HepG2 (cell line): ENCODE measurements around the gene ISCU. TPM values are rescaled to one million over a fixed set of nuclear protein-coding genes. Genes with fewer than 3 reads are reported as not detected.

Experiments
- ADNP ChIP-seq: sonication (generic); formaldehyde crosslinking; IDR thresholded peaks from 2 replicates; pipeline ENCODE4 v1.4.0; 2020; ENCODE audit warnings: missing genetic modification reagents
- KDM5A ChIP-seq: fragments of 200-600 bp; sonication (generic); IDR thresholded peaks from 2 replicates; pipeline ENCODE4 v1.7.0; 2018; ENCODE audit warnings: antibody characterized with exemption, mild to moderate bottlenecking, low read length, borderline replicate concordance
- ZFY ChIP-seq: sonication (generic); formaldehyde crosslinking; IDR thresholded peaks from 2 replicates; pipeline ENCODE4 v1.4.0; 2020; ENCODE audit warnings: missing genetic modification reagents
- ZNF235 ChIP-seq: sonication (generic); formaldehyde crosslinking; IDR thresholded peaks from 2 replicates; pipeline ENCODE4 v1.8.1; 2023; ENCODE audit warnings: mild to moderate bottlenecking, missing genetic modification reagents, borderline replicate concordance
- ZNF773 ChIP-seq: sonication (generic); formaldehyde crosslinking; IDR thresholded peaks from 2 replicates; pipeline ENCODE4 v1.4.0; 2020; ENCODE audit warnings: missing genetic modification reagents, borderline replicate concordance
- polyA plus RNA-seq, 8 experiments: library from polyadenylated mRNA; depleted of rRNA in 3 of 8; stranded (reverse) in 7 of 8; unstranded in 1 of 8; fragments of >200 nt; fragmentation: Illumina TruSeq in 4 of 8; extraction: Trizol in 4 of 8; gene quantifications; 2 replicates each; pipeline versions ENCODE4 v1.2.1 to v1.2.3, GENCODE V29; 2011 to 2016; ENCODE audit warnings: low read depth in 4 of 8, missing spikeins in 1 of 8, mixed read lengths in 1 of 8; ENCODE audit not compliant: insufficient read depth in 1 of 8
- total RNA-seq, 5 experiments: library from RNA; depleted of rRNA; stranded (reverse); fragments of >200 nt; fragmentation: Illumina TruSeq; extraction: Trizol; gene quantifications; 2 replicates each; pipeline ENCODE4 v1.2.3, GENCODE V29; 2016; ENCODE audit warnings: low read depth in 1 of 5
- TF ChIP-seq, protein P1 (sequence below): sonication (generic); formaldehyde crosslinking; IDR thresholded peaks from 2 replicates; pipeline ENCODE4 v1.8.0; 2022; ENCODE audit warnings: missing genetic modification reagents, low read depth, mild to moderate bottlenecking, borderline replicate concordance
- TF ChIP-seq, protein P2 (sequence below): sonication (generic); formaldehyde crosslinking; IDR thresholded peaks from 2 replicates; pipeline ENCODE4 v1.4.0; 2020; ENCODE audit warnings: missing genetic modification reagents, borderline replicate concordance
- TF ChIP-seq, protein P3 (sequence below): sonication (generic); formaldehyde crosslinking; IDR thresholded peaks from 2 replicates; pipeline ENCODE4 v1.4.0; 2020; ENCODE audit warnings: missing genetic modification reagents
- TF ChIP-seq, protein P4 (sequence below): sonication (generic); formaldehyde crosslinking; IDR thresholded peaks from 2 replicates; pipeline ENCODE4 v1.8.0; 2022; ENCODE audit warnings: missing genetic modification reagents, mild to moderate bottlenecking, borderline replicate concordance
- TF ChIP-seq, protein P5 (sequence below): sonication (generic); formaldehyde crosslinking; IDR thresholded peaks from 2 replicates; pipeline ENCODE4 v1.5.1; 2020; ENCODE audit warnings: missing genetic modification reagents, mild to moderate bottlenecking, borderline replicate concordance
- TF ChIP-seq, protein P6 (sequence below): sonication (generic); formaldehyde crosslinking; conservative IDR thresholded peaks from 2 replicates; pipeline ENCODE4 v1.4.0; 2020; ENCODE audit warnings: mild to moderate bottlenecking, missing genetic modification reagents, moderate library complexity
- TF ChIP-seq, protein P7 (sequence below): IDR thresholded peaks from 2 replicates; pipeline ENCODE4 v1.6.1; 2016

The ISCU gene
- total and polyA plus RNA-seq, 2 of the 13 experiments (the other 11 are each of a cell fraction or from before 2014, with no cell fraction given), result 94.4 to 107 TPM

DNA sequence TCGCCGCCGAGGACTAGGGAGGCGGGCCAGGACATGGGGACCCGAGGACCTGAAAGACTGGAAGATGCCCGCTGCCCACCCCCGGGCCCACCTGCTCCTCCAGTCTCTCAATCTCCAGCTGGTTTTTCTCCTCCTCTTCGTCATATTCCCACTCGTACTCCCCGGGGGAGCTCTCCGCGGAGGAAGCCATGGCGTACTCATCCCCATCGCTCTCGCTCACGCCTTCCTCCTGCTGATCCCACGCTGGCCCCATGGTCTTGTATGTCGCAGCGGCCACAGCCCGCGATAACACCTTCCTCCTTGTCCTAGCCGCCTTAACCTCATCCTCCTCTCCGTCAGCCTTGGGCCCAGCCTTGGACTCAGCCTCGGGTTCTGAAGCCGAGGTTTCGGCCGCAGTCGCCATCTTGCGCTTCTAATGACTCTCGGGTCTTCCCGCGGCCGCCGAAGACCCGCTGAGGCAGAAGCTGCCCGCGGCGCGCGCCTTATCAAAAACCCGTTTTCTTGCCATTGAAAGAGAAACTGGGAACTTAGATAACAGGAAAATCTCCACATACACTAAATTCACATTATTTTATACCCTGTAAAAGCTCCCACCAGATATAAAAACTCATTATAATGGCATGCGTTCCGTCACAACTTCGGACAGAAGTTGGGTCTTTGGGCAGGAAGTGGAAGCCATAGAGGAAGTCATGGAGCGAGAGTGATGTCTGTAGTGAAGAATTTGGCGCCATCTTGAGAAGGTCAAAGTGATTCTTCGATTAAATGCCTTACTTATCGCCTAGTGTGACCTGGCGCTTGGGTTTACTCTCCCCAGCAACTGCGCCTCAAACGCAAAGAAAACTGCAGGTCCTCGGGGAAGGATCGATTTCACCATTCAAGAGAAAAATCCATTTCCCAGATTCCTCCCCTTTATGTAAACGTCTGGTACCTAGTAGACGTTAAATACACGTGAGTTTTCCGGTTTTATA lies 1.4 kb upstream of the ISCU start, which contains the start of gene SART3 (continued):
- TF ChIP-seq, protein P1, sequence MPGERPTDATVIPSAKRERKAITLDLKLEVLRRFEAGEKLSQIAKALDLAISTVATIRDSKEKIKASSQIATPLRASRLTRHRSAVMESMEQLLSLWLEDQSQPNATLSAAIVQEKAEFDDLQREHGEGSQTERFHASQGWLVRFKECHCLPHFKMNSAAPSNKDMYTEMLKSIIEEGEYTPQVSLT (CRISPR knock-in tag), result no peak
- TF ChIP-seq ZNF235 (CRISPR knock-in tag), result no peak
- TF ChIP-seq, protein P2, sequence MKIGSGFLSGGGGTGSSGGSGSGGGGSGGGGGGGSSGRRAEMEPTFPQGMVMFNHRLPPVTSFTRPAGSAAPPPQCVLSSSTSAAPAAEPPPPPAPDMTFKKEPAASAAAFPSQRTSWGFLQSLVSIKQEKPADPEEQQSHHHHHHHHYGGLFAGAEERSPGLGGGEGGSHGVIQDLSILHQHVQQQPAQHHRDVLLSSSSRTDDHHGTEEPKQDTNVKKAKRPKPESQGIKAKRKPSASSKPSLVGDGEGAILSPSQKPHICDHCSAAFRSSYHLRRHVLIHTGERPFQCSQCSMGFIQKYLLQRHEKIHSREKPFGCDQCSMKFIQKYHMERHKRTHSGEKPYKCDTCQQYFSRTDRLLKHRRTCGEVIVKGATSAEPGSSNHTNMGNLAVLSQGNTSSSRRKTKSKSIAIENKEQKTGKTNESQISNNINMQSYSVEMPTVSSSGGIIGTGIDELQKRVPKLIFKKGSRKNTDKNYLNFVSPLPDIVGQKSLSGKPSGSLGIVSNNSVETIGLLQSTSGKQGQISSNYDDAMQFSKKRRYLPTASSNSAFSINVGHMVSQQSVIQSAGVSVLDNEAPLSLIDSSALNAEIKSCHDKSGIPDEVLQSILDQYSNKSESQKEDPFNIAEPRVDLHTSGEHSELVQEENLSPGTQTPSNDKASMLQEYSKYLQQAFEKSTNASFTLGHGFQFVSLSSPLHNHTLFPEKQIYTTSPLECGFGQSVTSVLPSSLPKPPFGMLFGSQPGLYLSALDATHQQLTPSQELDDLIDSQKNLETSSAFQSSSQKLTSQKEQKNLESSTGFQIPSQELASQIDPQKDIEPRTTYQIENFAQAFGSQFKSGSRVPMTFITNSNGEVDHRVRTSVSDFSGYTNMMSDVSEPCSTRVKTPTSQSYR, result no peak
- peak; percentile 95 for TF ChIP-seq KDM5A
- TF ChIP-seq, protein P3, sequence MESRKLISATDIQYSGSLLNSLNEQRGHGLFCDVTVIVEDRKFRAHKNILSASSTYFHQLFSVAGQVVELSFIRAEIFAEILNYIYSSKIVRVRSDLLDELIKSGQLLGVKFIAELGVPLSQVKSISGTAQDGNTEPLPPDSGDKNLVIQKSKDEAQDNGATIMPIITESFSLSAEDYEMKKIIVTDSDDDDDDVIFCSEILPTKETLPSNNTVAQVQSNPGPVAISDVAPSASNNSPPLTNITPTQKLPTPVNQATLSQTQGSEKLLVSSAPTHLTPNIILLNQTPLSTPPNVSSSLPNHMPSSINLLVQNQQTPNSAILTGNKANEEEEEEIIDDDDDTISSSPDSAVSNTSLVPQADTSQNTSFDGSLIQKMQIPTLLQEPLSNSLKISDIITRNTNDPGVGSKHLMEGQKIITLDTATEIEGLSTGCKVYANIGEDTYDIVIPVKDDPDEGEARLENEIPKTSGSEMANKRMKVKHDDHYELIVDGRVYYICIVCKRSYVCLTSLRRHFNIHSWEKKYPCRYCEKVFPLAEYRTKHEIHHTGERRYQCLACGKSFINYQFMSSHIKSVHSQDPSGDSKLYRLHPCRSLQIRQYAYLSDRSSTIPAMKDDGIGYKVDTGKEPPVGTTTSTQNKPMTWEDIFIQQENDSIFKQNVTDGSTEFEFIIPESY (CRISPR knock-in tag), result no peak
- TF ChIP-seq, protein P4, sequence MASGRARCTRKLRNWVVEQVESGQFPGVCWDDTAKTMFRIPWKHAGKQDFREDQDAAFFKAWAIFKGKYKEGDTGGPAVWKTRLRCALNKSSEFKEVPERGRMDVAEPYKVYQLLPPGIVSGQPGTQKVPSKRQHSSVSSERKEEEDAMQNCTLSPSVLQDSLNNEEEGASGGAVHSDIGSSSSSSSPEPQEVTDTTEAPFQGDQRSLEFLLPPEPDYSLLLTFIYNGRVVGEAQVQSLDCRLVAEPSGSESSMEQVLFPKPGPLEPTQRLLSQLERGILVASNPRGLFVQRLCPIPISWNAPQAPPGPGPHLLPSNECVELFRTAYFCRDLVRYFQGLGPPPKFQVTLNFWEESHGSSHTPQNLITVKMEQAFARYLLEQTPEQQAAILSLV, result peak; percentile 73; the same call in 1 of the 2 replicates
- TF ChIP-seq ZNF773, result no peak
- TF ChIP-seq ADNP (CRISPR knock-in tag), result no peak
- TF ChIP-seq, protein P5, sequence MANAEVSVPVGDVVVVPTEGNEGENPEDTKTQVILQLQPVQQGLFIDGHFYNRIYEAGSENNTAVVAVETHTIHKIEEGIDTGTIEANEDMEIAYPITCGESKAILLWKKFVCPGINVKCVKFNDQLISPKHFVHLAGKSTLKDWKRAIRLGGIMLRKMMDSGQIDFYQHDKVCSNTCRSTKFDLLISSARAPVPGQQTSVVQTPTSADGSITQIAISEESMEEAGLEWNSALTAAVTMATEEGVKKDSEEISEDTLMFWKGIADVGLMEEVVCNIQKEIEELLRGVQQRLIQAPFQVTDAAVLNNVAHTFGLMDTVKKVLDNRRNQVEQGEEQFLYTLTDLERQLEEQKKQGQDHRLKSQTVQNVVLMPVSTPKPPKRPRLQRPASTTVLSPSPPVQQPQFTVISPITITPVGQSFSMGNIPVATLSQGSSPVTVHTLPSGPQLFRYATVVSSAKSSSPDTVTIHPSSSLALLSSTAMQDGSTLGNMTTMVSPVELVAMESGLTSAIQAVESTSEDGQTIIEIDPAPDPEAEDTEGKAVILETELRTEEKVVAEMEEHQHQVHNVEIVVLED, result peak; percentile 64; the same call in 1 of the 2 replicates
- TF ChIP-seq, protein P6, sequence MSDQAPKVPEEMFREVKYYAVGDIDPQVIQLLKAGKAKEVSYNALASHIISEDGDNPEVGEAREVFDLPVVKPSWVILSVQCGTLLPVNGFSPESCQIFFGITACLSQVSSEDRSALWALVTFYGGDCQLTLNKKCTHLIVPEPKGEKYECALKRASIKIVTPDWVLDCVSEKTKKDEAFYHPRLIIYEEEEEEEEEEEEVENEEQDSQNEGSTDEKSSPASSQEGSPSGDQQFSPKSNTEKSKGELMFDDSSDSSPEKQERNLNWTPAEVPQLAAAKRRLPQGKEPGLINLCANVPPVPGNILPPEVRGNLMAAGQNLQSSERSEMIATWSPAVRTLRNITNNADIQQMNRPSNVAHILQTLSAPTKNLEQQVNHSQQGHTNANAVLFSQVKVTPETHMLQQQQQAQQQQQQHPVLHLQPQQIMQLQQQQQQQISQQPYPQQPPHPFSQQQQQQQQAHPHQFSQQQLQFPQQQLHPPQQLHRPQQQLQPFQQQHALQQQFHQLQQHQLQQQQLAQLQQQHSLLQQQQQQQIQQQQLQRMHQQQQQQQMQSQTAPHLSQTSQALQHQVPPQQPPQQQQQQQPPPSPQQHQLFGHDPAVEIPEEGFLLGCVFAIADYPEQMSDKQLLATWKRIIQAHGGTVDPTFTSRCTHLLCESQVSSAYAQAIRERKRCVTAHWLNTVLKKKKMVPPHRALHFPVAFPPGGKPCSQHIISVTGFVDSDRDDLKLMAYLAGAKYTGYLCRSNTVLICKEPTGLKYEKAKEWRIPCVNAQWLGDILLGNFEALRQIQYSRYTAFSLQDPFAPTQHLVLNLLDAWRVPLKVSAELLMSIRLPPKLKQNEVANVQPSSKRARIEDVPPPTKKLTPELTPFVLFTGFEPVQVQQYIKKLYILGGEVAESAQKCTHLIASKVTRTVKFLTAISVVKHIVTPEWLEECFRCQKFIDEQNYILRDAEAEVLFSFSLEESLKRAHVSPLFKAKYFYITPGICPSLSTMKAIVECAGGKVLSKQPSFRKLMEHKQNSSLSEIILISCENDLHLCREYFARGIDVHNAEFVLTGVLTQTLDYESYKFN (CRISPR knock-in tag), result 0 out of 2 replicates have a peak, but pooled peaks have one; percentile 9
- TF ChIP-seq, protein P7, sequence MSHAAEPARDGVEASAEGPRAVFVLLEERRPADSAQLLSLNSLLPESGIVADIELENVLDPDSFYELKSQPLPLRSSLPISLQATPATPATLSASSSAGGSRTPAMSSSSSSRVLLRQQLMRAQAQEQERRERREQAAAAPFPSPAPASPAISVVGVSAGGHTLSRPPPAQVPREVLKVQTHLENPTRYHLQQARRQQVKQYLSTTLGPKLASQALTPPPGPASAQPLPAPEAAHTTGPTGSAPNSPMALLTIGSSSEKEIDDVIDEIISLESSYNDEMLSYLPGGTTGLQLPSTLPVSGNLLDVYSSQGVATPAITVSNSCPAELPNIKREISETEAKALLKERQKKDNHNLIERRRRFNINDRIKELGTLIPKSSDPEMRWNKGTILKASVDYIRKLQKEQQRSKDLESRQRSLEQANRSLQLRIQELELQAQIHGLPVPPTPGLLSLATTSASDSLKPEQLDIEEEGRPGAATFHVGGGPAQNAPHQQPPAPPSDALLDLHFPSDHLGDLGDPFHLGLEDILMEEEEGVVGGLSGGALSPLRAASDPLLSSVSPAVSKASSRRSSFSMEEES (CRISPR knock-in tag), result no peak
- TF ChIP-seq ZFY (CRISPR knock-in tag), result peak; percentile 86
